Heart right ventricle (tissue), 16 donors: ENCODE data around the gene SPDYE3. TPM values are rescaled to one million over a fixed set of nuclear protein-coding genes. Genes with fewer than 3 reads are reported as not detected.
"Not testable (repeated sequence)": the region's sequence is repeated elsewhere in the genome, so short reads cannot be mapped to it uniquely, and the experiment has no call there.

Source experiments
- ATAC-seq, 8 donors: fragments of 200-7000 bp; cut with Tn5 transposase; one replicate each; pipeline ENCODE4 v1.9.1; 2020; ENCODE audit warnings: mild to moderate bottlenecking in 8 of 8, moderate library complexity in 8 of 8, moderate number of reproducible peaks in 1 of 8
- DNase-seq, 2 donors: peaks; one replicate each; pipeline ENCODE4 v3.0.0-alpha.2; 2020
- H3K27ac ChIP-seq, 10 donors: fragments of 200-600 bp; sonication (generic) in 2 of 10; one replicate each; pipeline versions ENCODE4 v1.5.0 to v1.8.0; 2020 to 2022; ENCODE audit warnings: mild to moderate bottlenecking in 3 of 10
- H3K27me3 ChIP-seq, 7 donors: fragments of 200-600 bp; one replicate each; pipeline ENCODE4 v1.8.0; 2021 to 2022; ENCODE audit warnings: mild to moderate bottlenecking in 2 of 7
- H3K36me3 ChIP-seq, 9 donors: fragments of 200-600 bp; sonication (generic) in 1 of 9; one replicate each; pipeline versions ENCODE4 v1.5.0 to v1.8.0; 2020 to 2022; ENCODE audit warnings: mild to moderate bottlenecking in 2 of 9
- H3K4me1 ChIP-seq, 9 donors: fragments of 200-600 bp; sonication (generic) in 1 of 9; one replicate each; pipeline versions ENCODE4 v1.5.0 to v1.8.0; 2020 to 2022; ENCODE audit warnings: mild to moderate bottlenecking in 4 of 9
- H3K4me3 ChIP-seq, 10 donors: fragments of 200-600 bp; sonication (generic) in 2 of 10; one replicate each; pipeline versions ENCODE4 v1.5.0 to v1.8.0; 2020 to 2022; ENCODE audit warnings: mild to moderate bottlenecking in 7 of 10, moderate library complexity in 2 of 10
- H3K9me3 ChIP-seq, 11 donors: fragments of 200-600 bp in 10 of 11; sonication (generic) in 2 of 11; one replicate each; pipeline versions ENCODE4 v1.5.0 to v1.8.0; 2013 to 2022; ENCODE audit warnings: mild to moderate bottlenecking in 2 of 11, control low read depth in 1 of 11, moderate library complexity in 1 of 11
- CTCF ChIP-seq, 9 donors: fragments of 200-600 bp; sonication (generic) in 2 of 9; IDR thresholded peaks; one replicate each; pipeline versions ENCODE4 v1.5.0 to v1.8.0; 2021 to 2022; ENCODE audit warnings: antibody characterized with exemption in 9 of 9, mild to moderate bottlenecking in 5 of 9, moderate library complexity in 1 of 9
- WGBS, 2 donors: extraction: QIAGEN DNeasy Blood & Tissue Kit; methylation state at CpG; one replicate each; pipeline ENCODE4 v1.1.7; 2013; ENCODE audit warnings: inconsistent platforms in 1 of 2; 5-methylcytosine and 5-hydroxymethylcytosine counted together
- intact Hi-C, 10 donors: fragments of 100-400 bp; cut with DNase I; formaldehyde crosslinking; loops; one replicate each; pipeline versions ENCODE4 v1.11.1 to v1.14.2; 2022
- polyA plus RNA-seq, 2 donors: library from polyadenylated mRNA; stranded (reverse); fragments of 200-250 nt; gene quantifications; one replicate each; pipeline ENCODE4 v1.2.3, GENCODE V29; 2013
- total RNA-seq, 10 donors: library from RNA; stranded (reverse); fragmentation: NEBNext Ultra II Directional in 3 of 10; extraction: Animal tissue kit (Norgen Biotek cat#: 25700) in 3 of 10; gene quantifications; one replicate each; pipeline versions ENCODE4 v1.2.1 to v1.2.4, GENCODE V29; 2021 to 2023
- donor health status: Arrhythmogenic right ventricular cardiomyopathy.
- donor health status: ischemic (EF 13 %, LVEDD 7.1; RV severe dilation, severe dysfunction).
- donor health status: healthy with polysubstance abuse.
- donor health status: DM: no; HTN: yes; CAD: no.
- donor health status: DM: no; HTN: no; CAD: no.
- donor health status: ischemic (EF 25% LVEDD 6.9; RV normal size, moderate dysfunction).
- donor health status: ischemic (EF 25% LVEDD 5.7; RV mildly dilated, moderate dysfunction).
- donor health status: healthy.
- donor health status: DM: yes; HTN: yes; CAD: no.
- donor health status: Ischemic cardiomyopathy.
- donor health status: ischemic (EF 35%, LVEDD 5.7; RV mildly dilated, moderate dysfunction).
- donor health status: nonischemic (EF 11% LVEDD 7.7; RV severe dilation, severe dysfunction).
- donor health status: DM: yes; HTN: yes; CAD: no.
- donor health status: PGD.
- donor health status: ischemic (EF 29% LVEDD 5.4; RV normal size, mild dysfunction).
- donor health status: nonischemic (EF 23%, LVEDD 6.1; RV moderate dilation, normal function).

SPDYE3 gene
- total and polyA plus RNA-seq, 12 donors = 0.04 to 0.15 TPM; not detected in 10

GRCh38 chr7:100358857-100359212 lies 51.3 kb downstream of the SPDYE3 start:
- Histone ChIP-seq H3K9me3 (no peaks in the 10 kb centered on the region), H3K27me3 (no peaks in the 10 kb centered on the region), H3K4me1 (no peaks in the 10 kb centered on the region), H3K27ac (no peak overlapping the region), H3K36me3 (peaks cover 4 to 100% (median 60%) of the 10 kb centered on the region in 9 donors), H3K4me3 (no peak overlapping the region)
- ATAC-seq = no peak
- DNase-seq = no peak
- intact Hi-C loops = loop anchor here in 1 of 10 donors (5.0 kb wide), 1 partner anchor 48 kb away; no protein-coding TSS in a partner anchor
- TF ChIP-seq CTCF (IDR thresholded peaks at IDR 0.05) = no peak
- 92 to 95% methylated on average over 8 of the region's 8 CpGs for WGBS, 2 donors

GRCh38 chr7:100360135-100360854 lies 52.8 kb downstream of the SPDYE3 start:
- ATAC-seq = no peak

GRCh38 chr7:100363098-100363497 lies 55.6 kb downstream of the SPDYE3 start:
- Histone ChIP-seq H3K36me3 (peaks cover 4 to 93% (median 42%) of the 10 kb centered on the region in 9 donors), H3K27ac (no peak overlapping the region), H3K27me3 (no peaks in the 10 kb centered on the region), H3K4me1 (peaks cover 0 to 34% (median 0%) of the 10 kb centered on the region in 9 donors), H3K4me3 (no peak overlapping the region), H3K9me3 (no peaks in the 10 kb centered on the region)
- DNase-seq = no peak
- no peak for TF ChIP-seq CTCF (IDR thresholded peaks at IDR 0.05)
- ATAC-seq = no peak
- intact Hi-C loops = no loop called here

More at GRCh38 chr7:100360135-100360854, 52.8 kb downstream of the SPDYE3 start:
- no peaks in the 10 kb centered on the region for H3K9me3 ChIP-seq
- intact Hi-C loops = no loop called here
- no peaks in the 10 kb centered on the region for H3K27me3 ChIP-seq
- TF ChIP-seq CTCF (IDR thresholded peaks at IDR 0.05) = no peak
- WGBS, 2 donors = 89 to 92% methylated on average over 3 of the region's 3 CpGs
- H3K4me3 ChIP-seq = no peak overlapping the region
- DNase-seq = no peak
- peaks cover 4 to 99% (median 51%) of the 10 kb centered on the region in 9 donors for H3K36me3 ChIP-seq
- H3K27ac ChIP-seq = peak overlapping the region in 1 of 10 donors; percentile 38
- peaks cover 0 to 7% (median 0%) of the 10 kb centered on the region in 9 donors for H3K4me1 ChIP-seq

GRCh38 chr7:100363797-100364196 lies 56.3 kb downstream of the SPDYE3 start:
- Histone ChIP-seq H3K4me1 (peaks cover 0 to 41% (median 0%) of the 10 kb centered on the region in 9 donors), H3K36me3 (peaks cover 4 to 93% (median 41%) of the 10 kb centered on the region in 9 donors)
- H3K27ac ChIP-seq, H3K4me3 ChIP-seq, H3K9me3 ChIP-seq, H3K27me3 ChIP-seq, DNase-seq, ATAC-seq, intact Hi-C loops: not testable (repeated sequence)
- WGBS, 2 donors = 96% methylated on average over 7 of the region's 7 CpGs

- TF ChIP-seq CTCF (IDR thresholded peaks at IDR 0.05) = no peak
- H3K27me3 ChIP-seq = no peaks in the 10 kb centered on the region
- H3K27ac ChIP-seq = peak overlapping the region in 1 of 10 donors; percentile 95
- H3K4me3 ChIP-seq = no peak overlapping the region
- H3K4me1 ChIP-seq = peaks cover 0 to 48% (median 0%) of the 10 kb centered on the region in 9 donors
- no peak for ATAC-seq
- WGBS, 2 donors = 89 to 90% methylated on average over 6 of the region's 6 CpGs
- DNase-seq = no peak
- intact Hi-C loops = no loop called here
- peaks cover 0 to 91% (median 34%) of the 10 kb centered on the region in 9 donors for H3K36me3 ChIP-seq
- no peaks in the 10 kb centered on the region for H3K9me3 ChIP-seq
These were observed 57.0 kb downstream of the SPDYE3 start for GRCh38 chr7:100364480-100364879.

- intact Hi-C loops, H3K4me3 ChIP-seq, ATAC-seq, DNase-seq, H3K27me3 ChIP-seq, H3K9me3 ChIP-seq: not testable (repeated sequence)
- peak overlapping the region in 2 of 10 donors; percentile 9 to 95 for H3K27ac ChIP-seq
- peaks cover 0 to 62% (median 0%) of the 10 kb centered on the region in 9 donors for H3K4me1 ChIP-seq
- peaks cover 0 to 76% (median 21%) of the 10 kb centered on the region in 9 donors for H3K36me3 ChIP-seq
- WGBS, 2 donors = 96% methylated on average over 7 of the region's 7 CpGs
These were observed 58.5 kb downstream of the SPDYE3 start for GRCh38 chr7:100365998-100366367.
